Stomach (tissue), 9 donors: ENCODE results near the gene ZFYVE9. TPM values are rescaled to one million over a fixed set of nuclear protein-coding genes. Genes with fewer than 3 reads are reported as not detected.

Experiments
- DNase-seq, 2 donors: peaks; one replicate each; pipeline versions ENCODE4 v3.0.0 to v3.0.0-alpha.2; 2013 to 2019
- H3K27ac ChIP-seq, 5 donors: fragments of 200-600 bp in 4 of 5; sonication (generic) in 4 of 5; one replicate each; pipeline ENCODE4 v1.5.1; 2013 to 2019; ENCODE audit warnings: mild to moderate bottlenecking in 1 of 5, moderate library complexity in 1 of 5
- H3K27me3 ChIP-seq, 3 donors: fragments of 200-600 bp; sonication (generic); one replicate each; pipeline ENCODE4 v1.5.1; 2017 to 2019; ENCODE audit warnings: mixed run types in 1 of 3
- H3K36me3 ChIP-seq, 4 donors: fragments of 200-600 bp; sonication (generic); 1 replicate in 3 of 4; 2 replicates in 1 of 4; pipeline ENCODE4 v1.5.1; 2016 to 2019
- H3K4me1 ChIP-seq, 4 donors: fragments of 200-600 bp; sonication (generic); one replicate each; pipeline ENCODE4 v1.5.1; 2016 to 2019
- H3K4me3 ChIP-seq, 4 donors: fragments of 200-600 bp; sonication (generic) in 3 of 4; one replicate each; pipeline ENCODE4 v1.5.1; 2016 to 2019; ENCODE audit warnings: mild to moderate bottlenecking in 1 of 4
- H3K9me3 ChIP-seq, 4 donors: fragments of 200-600 bp; sonication (generic); one replicate each; pipeline ENCODE4 v1.5.1; 2016 to 2019
- EP300 ChIP-seq: sonication (generic); formaldehyde crosslinking; IDR thresholded peaks from one replicate; pipeline ENCODE4 v1.6.1; 2017; ENCODE audit warnings: antibody characterized with exemption
- POLR2A ChIP-seq, 4 donors: fragments of 450-650 bp; IDR thresholded peaks; one replicate each; pipeline ENCODE4 v1.6.1; 2016; ENCODE audit warnings: antibody characterized with exemption in 4 of 4, control low read depth in 2 of 4, mild to moderate bottlenecking in 1 of 4, moderate library complexity in 1 of 4
- POLR2AphosphoS5 ChIP-seq, 3 donors: sonication (generic); formaldehyde crosslinking; IDR thresholded peaks; one replicate each; pipeline ENCODE4 v1.6.1; 2016; ENCODE audit warnings: antibody characterized with exemption in 3 of 3
- WGBS, 5 donors: extraction: QIAGEN DNeasy Blood & Tissue Kit in 3 of 5; methylation state at CpG; one replicate each; pipeline versions ENCODE4 v1.1.5 to v1.1.7; 2013 to 2018; 5-methylcytosine and 5-hydroxymethylcytosine counted together
- intact Hi-C: fragments of 100-400 bp; cut with DNase I; formaldehyde crosslinking; loops from one replicate; pipeline ENCODE4 v1.15.1; 2023; ENCODE audit warnings: low total_unique reads
- polyA plus RNA-seq, 3 donors: library from polyadenylated mRNA; stranded (reverse); fragments of 200-250 nt; gene quantifications; one replicate each; pipeline ENCODE4 v1.2.3, GENCODE V29; 2013
- total RNA-seq, 5 donors: library from RNA; depleted of rRNA; stranded (reverse); fragments of >200 nt; gene quantifications; one replicate each; pipeline versions ENCODE4 v1.1.0 to v1.2.3, GENCODE V29; 2014 to 2016
- TF ChIP-seq, protein P1 (sequence below), 7 experiments: fragments of 450-650 bp in 4 of 7; fragments of 200-600 bp in 3 of 7; sonication (generic) in 3 of 7; IDR thresholded peaks; one replicate each; pipeline ENCODE4 v1.5.1; 2016 to 2019; ENCODE audit warnings: antibody characterized with exemption in 7 of 7, control low read depth in 2 of 7, mild to moderate bottlenecking in 1 of 7
- donor health status: healthy with polysubstance abuse.
- donor health status: Bipolar disorder and iron deficiency.
- donor health status: healthy.

Gene ZFYVE9
- total and polyA plus RNA-seq, 8 donors: 3.6 to 61.1 (median 15.7) TPM

DNA sequence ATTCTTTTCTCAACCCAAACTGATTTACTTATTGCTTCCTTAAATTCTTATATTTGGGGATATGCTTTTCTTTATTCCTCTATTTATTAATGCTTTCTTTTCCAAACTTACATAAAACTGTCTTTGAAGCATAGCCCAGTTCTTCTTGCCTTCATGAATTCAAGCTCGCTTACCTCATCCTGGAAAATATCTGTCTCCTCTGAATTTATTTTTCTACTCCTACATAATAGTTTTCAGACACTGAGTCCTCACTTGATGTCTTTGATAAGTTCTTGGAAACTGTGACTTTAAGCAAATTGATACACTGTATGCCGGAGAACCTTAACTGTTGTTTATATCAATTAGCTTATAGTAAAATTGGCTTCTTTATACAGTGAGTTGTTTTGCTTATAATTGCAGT, 93.8 kb downstream of the ZFYVE9 start:
- 82 to 96% (median 92%) methylated on average over 2 of the region's 2 CpGs for WGBS, 5 donors
- Histone ChIP-seq H3K4me3 (no peak overlapping the region), H3K4me1 (peaks cover 0 to 20% (median 0%) of the 10 kb centered on the region in 4 donors), H3K36me3 (peaks cover 0 to 17% (median 12%) of the 10 kb centered on the region in 4 donors), H3K9me3 (no peaks in the 10 kb centered on the region), H3K27me3 (peaks cover 0 to 9% (median 0%) of the 10 kb centered on the region in 3 donors), H3K27ac (no peak overlapping the region)
- DNase-seq: no peak
- intact Hi-C loops: no loop called here
- no peak for TF ChIP-seq POLR2AphosphoS5 (IDR thresholded peaks at IDR 0.05)
- TF ChIP-seq EP300: no peak
- TF ChIP-seq POLR2A (IDR thresholded peaks at IDR 0.05): no peak
- TF ChIP-seq, protein P1, sequence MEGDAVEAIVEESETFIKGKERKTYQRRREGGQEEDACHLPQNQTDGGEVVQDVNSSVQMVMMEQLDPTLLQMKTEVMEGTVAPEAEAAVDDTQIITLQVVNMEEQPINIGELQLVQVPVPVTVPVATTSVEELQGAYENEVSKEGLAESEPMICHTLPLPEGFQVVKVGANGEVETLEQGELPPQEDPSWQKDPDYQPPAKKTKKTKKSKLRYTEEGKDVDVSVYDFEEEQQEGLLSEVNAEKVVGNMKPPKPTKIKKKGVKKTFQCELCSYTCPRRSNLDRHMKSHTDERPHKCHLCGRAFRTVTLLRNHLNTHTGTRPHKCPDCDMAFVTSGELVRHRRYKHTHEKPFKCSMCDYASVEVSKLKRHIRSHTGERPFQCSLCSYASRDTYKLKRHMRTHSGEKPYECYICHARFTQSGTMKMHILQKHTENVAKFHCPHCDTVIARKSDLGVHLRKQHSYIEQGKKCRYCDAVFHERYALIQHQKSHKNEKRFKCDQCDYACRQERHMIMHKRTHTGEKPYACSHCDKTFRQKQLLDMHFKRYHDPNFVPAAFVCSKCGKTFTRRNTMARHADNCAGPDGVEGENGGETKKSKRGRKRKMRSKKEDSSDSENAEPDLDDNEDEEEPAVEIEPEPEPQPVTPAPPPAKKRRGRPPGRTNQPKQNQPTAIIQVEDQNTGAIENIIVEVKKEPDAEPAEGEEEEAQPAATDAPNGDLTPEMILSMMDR (IDR thresholded peaks at IDR 0.05): no peak

GRCh38 chr1:52237430-52237829, 95.5 kb downstream of the ZFYVE9 start:
- peaks cover 0 to 24% (median 4%) of the 10 kb centered on the region in 4 donors for H3K4me1 ChIP-seq
- no peak overlapping the region for H3K4me3 ChIP-seq
- peaks cover 0 to 17% (median 12%) of the 10 kb centered on the region in 4 donors for H3K36me3 ChIP-seq
- DNase-seq: no peak
- intact Hi-C loops: no loop called here
- H3K9me3 ChIP-seq: no peaks in the 10 kb centered on the region
- H3K27me3 ChIP-seq: peaks cover 0 to 9% (median 0%) of the 10 kb centered on the region in 3 donors
- WGBS, 5 donors: 67 to 87% (median 85%) methylated on average over 1 of the region's 1 CpG
- TF ChIP-seq, protein P1 (IDR thresholded peaks at IDR 0.05): no peak
- TF ChIP-seq POLR2A (IDR thresholded peaks at IDR 0.05) (no peak), EP300 (no peak), POLR2AphosphoS5 (IDR thresholded peaks at IDR 0.05) (no peak)
- no peak overlapping the region for H3K27ac ChIP-seq

DNA sequence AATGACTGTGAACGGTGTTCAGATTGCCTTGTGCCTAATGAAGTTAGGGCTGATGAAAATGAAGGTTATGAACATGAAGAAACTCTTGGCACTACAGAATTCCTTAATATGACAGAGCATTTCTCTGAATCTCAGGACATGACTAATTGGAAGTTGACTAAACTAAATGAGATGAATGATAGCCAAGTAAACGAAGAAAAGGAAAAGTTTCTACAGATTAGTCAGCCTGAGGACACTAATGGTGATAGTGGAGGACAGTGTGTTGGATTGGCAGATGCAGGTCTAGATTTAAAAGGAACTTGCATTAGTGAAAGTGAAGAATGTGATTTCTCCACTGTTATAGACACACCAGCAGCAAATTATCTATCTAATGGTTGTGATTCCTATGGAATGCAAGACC, 96.6 kb downstream of the ZFYVE9 start:
- no peaks in the 10 kb centered on the region for H3K9me3 ChIP-seq
- H3K36me3 ChIP-seq: peaks cover 0 to 20% (median 12%) of the 10 kb centered on the region in 4 donors
- no peak overlapping the region for H3K27ac ChIP-seq
- TF ChIP-seq POLR2AphosphoS5 (IDR thresholded peaks at IDR 0.05) (no peak), EP300 (no peak), POLR2A (IDR thresholded peaks at IDR 0.05) (no peak)
- TF ChIP-seq, protein P1 (IDR thresholded peaks at IDR 0.05): no peak
- H3K4me3 ChIP-seq: no peak overlapping the region
- intact Hi-C loops: no loop called here
- WGBS, 5 donors: 61 to 74% (median 71%) methylated on average over 2 of the region's 2 CpGs
- H3K4me1 ChIP-seq: peaks cover 0 to 24% (median 4%) of the 10 kb centered on the region in 4 donors
- no peak for DNase-seq
- H3K27me3 ChIP-seq: peaks cover 0 to 9% (median 0%) of the 10 kb centered on the region in 3 donors

GRCh38 chr1:52238887-52239707, 97.2 kb downstream of the ZFYVE9 start:
- TF ChIP-seq EP300 (no peak), POLR2AphosphoS5 (IDR thresholded peaks at IDR 0.05) (no peak), POLR2A (IDR thresholded peaks at IDR 0.05) (no peak)
- TF ChIP-seq, protein P1 (IDR thresholded peaks at IDR 0.05): no peak
- peaks cover 0 to 9% (median 0%) of the 10 kb centered on the region in 3 donors for H3K27me3 ChIP-seq
- H3K4me1 ChIP-seq: peaks cover 0 to 24% (median 4%) of the 10 kb centered on the region in 4 donors
- peaks cover 0 to 14% (median 11%) of the 10 kb centered on the region in 4 donors for H3K36me3 ChIP-seq
- no peak overlapping the region for H3K4me3 ChIP-seq
- H3K9me3 ChIP-seq: no peaks in the 10 kb centered on the region
- intact Hi-C loops: no loop called here
- H3K27ac ChIP-seq: no peak overlapping the region
- no peak for DNase-seq
- WGBS, 5 donors: 87 to 96% (median 92%) methylated on average over 3 of the region's 3 CpGs
